GM13977 (cell line): ENCODE measurements around the gene STT3B.
A peak's percentile ranks its signal among the peaks of the same experiment; 100 is the strongest.

Experiments
- DNase-seq: peaks from one replicate; pipeline ENCODE4 v3.0.0; 2012; ENCODE audit warnings: low spot score
- in situ Hi-C: fragments of 300-500 bp; cut with MboI; formaldehyde crosslinking; loops from one replicate; pipeline ENCODE4 v1.12.0; 2022; ENCODE audit warnings: low sequenced_read_pairs, low pct_unique_long_range_greater_than_20kb, mixed read lengths, inconsistent platforms; ENCODE audit not compliant: unreplicated experiment
- TF ChIP-seq, protein P1 (sequence below): IDR thresholded peaks from 2 replicates; pipeline ENCODE4 v1.5.1; 2012; ENCODE audit warnings: mild to moderate bottlenecking, control low read depth; ENCODE audit not compliant: insufficient read depth; ENCODE audit errors: extremely low read depth, missing control alignments

STT3B gene

DNA sequence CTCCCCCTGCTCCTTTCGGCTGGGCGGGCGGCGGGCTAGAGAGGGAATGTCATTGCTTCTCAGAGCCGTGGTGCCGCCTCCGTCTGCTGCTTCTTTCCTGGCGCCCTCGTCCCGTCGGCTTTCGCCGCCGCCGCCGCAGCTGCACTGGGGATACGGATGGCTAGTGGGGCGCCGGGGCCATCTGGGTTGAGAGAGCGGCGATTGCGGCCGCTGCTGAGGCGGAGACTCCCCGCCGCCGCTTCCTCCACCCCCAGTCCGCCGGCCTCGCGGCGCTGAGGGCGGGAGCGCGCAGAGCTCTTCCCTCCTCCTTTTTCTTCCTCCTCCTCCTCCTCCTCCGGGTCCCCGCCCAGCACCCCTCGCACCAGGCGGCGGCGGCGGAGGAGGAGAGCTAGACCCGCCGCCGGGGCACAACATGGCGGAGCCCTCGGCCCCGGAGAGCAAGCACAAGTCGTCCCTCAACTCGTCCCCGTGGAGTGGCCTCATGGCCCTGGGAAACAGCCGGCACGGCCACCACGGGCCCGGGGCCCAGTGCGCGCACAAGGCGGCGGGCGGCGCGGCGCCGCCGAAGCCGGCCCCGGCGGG, at the start of gene STT3B:
Gene STT3B, plus strand, starts transcription at position 339 of the 582 bp plus-strand sequence. Its CDS starts 74 bp downstream, at position 413.
- in situ Hi-C loops = no loop called here
- TF ChIP-seq, protein P1, sequence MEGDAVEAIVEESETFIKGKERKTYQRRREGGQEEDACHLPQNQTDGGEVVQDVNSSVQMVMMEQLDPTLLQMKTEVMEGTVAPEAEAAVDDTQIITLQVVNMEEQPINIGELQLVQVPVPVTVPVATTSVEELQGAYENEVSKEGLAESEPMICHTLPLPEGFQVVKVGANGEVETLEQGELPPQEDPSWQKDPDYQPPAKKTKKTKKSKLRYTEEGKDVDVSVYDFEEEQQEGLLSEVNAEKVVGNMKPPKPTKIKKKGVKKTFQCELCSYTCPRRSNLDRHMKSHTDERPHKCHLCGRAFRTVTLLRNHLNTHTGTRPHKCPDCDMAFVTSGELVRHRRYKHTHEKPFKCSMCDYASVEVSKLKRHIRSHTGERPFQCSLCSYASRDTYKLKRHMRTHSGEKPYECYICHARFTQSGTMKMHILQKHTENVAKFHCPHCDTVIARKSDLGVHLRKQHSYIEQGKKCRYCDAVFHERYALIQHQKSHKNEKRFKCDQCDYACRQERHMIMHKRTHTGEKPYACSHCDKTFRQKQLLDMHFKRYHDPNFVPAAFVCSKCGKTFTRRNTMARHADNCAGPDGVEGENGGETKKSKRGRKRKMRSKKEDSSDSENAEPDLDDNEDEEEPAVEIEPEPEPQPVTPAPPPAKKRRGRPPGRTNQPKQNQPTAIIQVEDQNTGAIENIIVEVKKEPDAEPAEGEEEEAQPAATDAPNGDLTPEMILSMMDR = no peak
- peak; percentile 84 for DNase-seq

DNA sequence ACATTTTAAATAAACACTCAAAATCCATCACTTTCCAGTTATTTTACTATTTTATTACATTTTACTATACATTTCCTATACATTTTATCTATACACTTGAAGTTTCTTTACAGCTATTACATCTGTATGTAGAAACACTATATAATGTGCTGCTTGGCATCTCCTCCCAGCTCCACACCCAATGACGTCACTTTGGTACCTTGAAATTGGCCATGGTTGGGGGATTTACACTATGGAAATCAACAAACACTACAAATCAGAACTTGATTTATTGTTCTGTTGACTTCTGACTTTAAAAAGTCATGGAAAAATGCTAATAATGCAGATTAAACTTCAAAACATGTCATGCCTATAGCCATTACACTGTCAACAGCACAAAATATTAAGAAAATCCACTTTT, 48.9 kb upstream of the STT3B start:
- in situ Hi-C loops = no loop called here
- TF ChIP-seq, protein P1 = no peak
- no peak for DNase-seq

DNA sequence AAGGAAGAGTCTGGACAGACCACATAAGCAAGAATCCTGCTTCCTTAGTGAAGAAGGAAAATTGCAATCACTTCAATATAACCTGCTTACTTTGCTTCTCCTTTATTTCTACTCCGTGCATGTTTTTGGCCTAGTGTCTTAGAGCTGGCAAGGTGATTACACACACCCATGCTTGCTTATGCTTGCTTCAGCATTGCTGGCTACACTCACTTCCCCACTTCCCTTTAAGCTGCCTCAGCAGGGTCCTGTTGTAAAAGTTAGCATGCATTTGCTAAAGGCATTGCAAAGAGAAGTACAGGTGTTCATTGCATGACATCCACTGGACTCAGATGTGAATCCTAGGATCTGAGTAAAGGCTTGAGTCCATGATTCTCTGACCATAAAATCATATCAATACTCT, 47.5 kb upstream of the STT3B start:
- in situ Hi-C loops = no loop called here
- TF ChIP-seq, protein P1 = no peak
- no peak for DNase-seq

DNA sequence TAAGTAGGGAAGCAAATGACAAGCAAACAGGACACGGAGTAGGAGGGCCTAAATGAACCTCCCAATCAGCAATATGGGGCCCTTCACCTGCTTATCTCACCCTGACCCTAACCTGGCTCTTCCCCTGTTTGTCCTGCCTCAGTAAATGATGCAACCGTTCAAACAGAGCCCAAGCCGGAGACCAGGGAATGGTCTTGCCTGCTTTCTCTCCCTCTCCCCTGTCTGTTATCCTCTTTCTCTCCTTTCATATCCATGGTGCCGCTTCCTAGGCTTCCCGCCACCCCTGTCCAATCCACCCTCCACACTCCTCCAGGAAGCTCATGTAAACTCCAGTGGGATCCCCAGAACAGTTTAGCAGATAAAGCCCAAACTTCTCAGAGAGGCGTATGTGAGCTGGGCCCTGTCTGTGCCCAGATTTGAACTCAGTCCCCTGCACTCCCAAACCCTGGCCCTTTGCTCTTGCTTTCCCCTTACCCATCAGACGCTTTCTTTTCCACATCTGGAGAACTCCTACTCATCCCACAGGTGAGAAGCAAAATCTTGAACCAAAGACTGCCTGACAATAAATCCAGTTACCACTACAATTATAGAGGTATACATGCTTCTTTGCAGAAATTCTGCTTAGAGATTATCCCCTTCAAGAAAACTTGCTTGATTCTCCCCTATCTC, 45.7 kb upstream of the STT3B start:
- DNase-seq = no peak
- in situ Hi-C loops = no loop called here
- TF ChIP-seq, protein P1 = no peak

DNA sequence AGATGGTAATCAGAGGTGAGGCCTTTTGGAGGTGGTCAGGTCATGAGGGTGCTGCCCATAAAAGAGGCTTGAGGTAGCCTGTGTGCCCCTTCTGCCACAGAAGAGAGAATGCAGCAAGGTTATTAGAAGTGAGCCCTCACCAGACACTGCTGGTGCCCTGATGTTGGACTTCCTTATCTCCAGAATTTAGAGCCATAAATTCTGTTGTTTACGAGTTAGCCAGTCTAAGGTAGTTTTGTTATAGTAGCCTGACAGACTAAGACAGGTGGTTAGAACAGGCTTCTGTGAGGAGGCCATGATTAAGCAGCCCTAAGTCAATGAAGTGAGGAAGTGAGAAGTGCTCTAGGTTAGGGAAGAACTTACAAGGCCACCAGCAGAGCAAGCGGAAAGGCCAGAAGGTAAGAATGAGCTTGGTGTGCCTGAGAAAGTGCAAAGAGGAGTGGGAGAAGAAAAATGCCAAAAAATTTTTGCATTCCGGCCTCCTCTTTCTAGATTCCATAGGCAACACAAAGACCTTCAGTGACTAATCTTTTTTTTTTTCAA, 44.2 kb upstream of the STT3B start:
- TF ChIP-seq, protein P1 = no peak
- DNase-seq = no peak
- in situ Hi-C loops = no loop called here

DNA sequence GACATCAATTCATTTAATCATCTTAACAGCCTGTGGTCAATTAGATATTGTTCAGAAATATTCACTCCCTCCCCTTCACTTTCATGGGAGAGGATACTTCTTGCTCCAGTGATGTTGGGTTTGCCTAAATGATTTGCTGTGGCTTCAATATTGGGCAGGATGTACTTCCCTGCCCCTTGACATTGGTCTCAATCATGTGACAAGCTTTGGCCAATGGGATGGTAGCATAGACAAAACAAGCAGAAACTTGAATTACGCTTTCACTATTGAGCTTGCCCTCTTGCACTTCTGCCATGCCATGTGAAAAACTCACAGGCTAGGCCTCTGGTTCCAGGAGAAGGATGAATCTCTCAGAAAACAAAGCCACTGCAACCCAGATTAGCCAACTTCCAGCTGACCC, 42.2 kb upstream of the STT3B start:
- no peak for DNase-seq
- in situ Hi-C loops = no loop called here
- TF ChIP-seq, protein P1 = no peak
